Pancreas (tissue), 10 donors: Measurements from ENCODE around the gene SLC1A2. TPM values are rescaled to one million over a fixed set of nuclear protein-coding genes. Genes with fewer than 3 reads are reported as not detected.

ENCODE experiments used
- ATAC-seq, 4 donors: fragments of 200-7000 bp; cut with Tn5 transposase; one replicate each; pipeline versions ENCODE4 v1.8.0 to v1.9.1; 2020; ENCODE audit warnings: mild to moderate bottlenecking in 4 of 4, moderate library complexity in 4 of 4
- DNase-seq, 6 donors: peaks; one replicate each; pipeline ENCODE4 v3.0.0-alpha.2; 2020
- FAIRE-seq: peaks from 2 replicates; lab custom pipeline; 2012; peaks lifted over from hg19 to GRCh38; lab: Jason Lieb, UNC
- H3K27ac ChIP-seq, 4 donors: fragments of 200-600 bp; sonication (generic); 1 replicate in 3 of 4; 2 replicates in 1 of 4; pipeline versions ENCODE4 v1.5.0 to v1.8.0; 2020
- H3K27me3 ChIP-seq, 4 donors: fragments of 200-600 bp; one replicate each; pipeline ENCODE4 v1.8.0; 2021
- H3K36me3 ChIP-seq, 3 donors: fragments of 200-600 bp; sonication (generic) in 1 of 3; one replicate each; pipeline versions ENCODE4 v1.5.0 to v1.8.0; 2020 to 2021
- H3K4me1 ChIP-seq, 3 donors: fragments of 200-600 bp; one replicate each; pipeline ENCODE4 v1.8.0; 2021
- H3K4me3 ChIP-seq, 4 donors: fragments of 200-600 bp; sonication (generic) in 2 of 4; one replicate each; pipeline versions ENCODE4 v1.5.0 to v1.8.0; 2020 to 2021
- H3K9me3 ChIP-seq, 4 donors: fragments of 200-600 bp; one replicate each; pipeline ENCODE4 v1.8.0; 2021
- WGBS, 2 donors: extraction: QIAGEN DNeasy Blood & Tissue Kit; methylation state at CpG; one replicate each; pipeline ENCODE4 v1.1.7; 2013; 5-methylcytosine and 5-hydroxymethylcytosine counted together
- intact Hi-C, 3 donors: fragments of 100-400 bp; cut with DNase I; formaldehyde crosslinking; loops; one replicate each; pipeline versions ENCODE4 v1.11.1 to v1.14.2; 2022
- polyA plus RNA-seq, 2 donors: library from polyadenylated mRNA; stranded (reverse); fragments of 200-250 nt; gene quantifications; one replicate each; pipeline ENCODE4 v1.2.3, GENCODE V29; 2013
- total RNA-seq, 6 donors: library from RNA; stranded (reverse); fragmentation: NEBNext Ultra II Directional in 4 of 6; extraction: Animal tissue kit (Norgen Biotek cat#: 25700) in 4 of 6; gene quantifications; one replicate each; pipeline versions ENCODE4 v1.2.1 to v1.2.4, GENCODE V29; 2021 to 2023
- TF ChIP-seq, protein P1 (sequence below), 4 donors: fragments of 200-600 bp; sonication (generic) in 3 of 4; IDR thresholded peaks; one replicate each; pipeline versions ENCODE4 v1.5.0 to v1.8.0; 2021; ENCODE audit warnings: antibody characterized with exemption in 4 of 4
- donor health status: healthy with polysubstance abuse.
- donor health status: DM: no; HTN: no; CAD: no; lungs with moderate emphysema.
- donor health status: DM: no; HTN: no; CAD: no.
- donor health status: control.
- donor health status: control.
- donor health status: Bipolar disorder and iron deficiency.
- donor health status: DM: yes; HTN: yes; CAD: no.
- donor health status: DM: no; HTN: no; CAD: no.
- donor health status: DM: no; HTN: no; CAD: no.
- donor health status: DM: yes; HTN: yes; CAD: no.

The SLC1A2 gene
- total and polyA plus RNA-seq, 8 donors = 4.7 to 62.5 (median 35.3) TPM

DNA sequence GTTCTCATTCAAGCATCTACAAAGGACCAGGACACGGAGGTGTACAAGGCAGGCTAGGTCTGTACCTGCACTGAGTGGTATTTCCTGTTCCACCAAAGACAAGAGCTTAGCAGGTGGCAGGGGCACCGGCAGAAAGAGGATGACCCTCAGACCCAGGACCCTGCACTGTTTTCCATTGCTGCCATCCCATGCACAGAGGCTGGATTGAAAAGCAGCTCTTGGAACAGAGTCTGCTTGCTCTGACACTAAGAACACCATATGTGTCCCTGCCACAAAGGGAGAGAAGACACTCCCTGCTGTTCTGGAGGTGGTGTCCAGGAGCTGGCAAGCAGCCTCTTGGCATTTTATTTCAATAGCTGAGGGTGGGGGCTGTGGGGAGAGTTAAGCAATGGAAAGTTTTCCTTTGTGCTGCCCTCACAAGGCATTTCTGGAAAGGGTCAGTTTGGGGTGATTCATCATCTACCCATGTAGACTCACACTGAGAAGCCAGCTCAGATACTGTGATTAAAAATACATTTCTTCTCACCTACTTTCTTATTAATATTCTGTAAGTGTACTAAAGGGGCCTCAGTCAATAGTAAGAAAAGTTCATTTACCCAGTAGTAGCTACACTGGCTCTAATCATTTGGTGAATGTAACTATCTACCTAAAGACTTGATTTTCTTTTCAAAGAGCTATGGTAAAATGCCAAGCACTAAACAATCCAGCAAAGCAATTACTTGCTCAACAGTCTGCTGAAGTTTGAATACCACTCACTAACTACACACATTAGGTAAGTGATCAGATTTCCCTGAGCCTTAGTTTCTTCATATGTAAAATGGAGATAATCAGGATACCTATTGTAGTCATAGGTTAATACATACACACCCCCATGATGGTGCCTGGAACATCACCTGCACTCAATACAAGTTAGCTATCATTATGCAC, 55.2 kb downstream of the SLC1A2 start:
- no peak for FAIRE-seq
- intact Hi-C loops = no loop called here

DNA sequence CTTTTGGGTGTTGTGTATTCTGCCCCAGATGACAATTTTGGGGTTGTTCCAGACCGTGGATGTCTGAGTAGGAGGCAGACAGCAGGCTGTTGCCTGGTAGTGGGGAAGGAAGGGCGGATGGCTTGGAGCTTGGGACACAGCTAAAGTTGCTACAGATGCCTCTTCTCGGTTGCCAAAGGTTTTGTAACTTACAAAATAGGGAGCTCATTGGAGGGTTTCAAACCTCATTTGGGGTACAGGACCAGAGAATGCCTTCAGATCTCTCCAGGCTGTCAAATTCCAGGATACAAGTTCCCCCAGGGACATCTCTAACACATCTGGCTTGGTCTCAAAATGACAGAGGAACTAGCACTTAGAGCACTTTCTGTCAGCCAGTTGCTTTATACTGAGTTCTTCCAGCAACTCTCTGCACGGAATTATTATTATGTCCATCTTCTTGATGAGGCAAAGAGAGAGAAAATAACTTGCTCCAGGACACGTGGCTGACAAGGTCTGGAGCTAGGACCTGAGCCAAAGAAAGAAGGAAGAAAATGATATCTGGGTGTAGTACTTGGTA, 56.0 kb downstream of the SLC1A2 start:
- peaks cover 16 to 22% (median 22%) of the 10 kb centered on the region in 3 donors for H3K4me1 ChIP-seq
- TF ChIP-seq, protein P1, sequence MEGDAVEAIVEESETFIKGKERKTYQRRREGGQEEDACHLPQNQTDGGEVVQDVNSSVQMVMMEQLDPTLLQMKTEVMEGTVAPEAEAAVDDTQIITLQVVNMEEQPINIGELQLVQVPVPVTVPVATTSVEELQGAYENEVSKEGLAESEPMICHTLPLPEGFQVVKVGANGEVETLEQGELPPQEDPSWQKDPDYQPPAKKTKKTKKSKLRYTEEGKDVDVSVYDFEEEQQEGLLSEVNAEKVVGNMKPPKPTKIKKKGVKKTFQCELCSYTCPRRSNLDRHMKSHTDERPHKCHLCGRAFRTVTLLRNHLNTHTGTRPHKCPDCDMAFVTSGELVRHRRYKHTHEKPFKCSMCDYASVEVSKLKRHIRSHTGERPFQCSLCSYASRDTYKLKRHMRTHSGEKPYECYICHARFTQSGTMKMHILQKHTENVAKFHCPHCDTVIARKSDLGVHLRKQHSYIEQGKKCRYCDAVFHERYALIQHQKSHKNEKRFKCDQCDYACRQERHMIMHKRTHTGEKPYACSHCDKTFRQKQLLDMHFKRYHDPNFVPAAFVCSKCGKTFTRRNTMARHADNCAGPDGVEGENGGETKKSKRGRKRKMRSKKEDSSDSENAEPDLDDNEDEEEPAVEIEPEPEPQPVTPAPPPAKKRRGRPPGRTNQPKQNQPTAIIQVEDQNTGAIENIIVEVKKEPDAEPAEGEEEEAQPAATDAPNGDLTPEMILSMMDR (IDR thresholded peaks at IDR 0.05) = no peak
- H3K36me3 ChIP-seq = no peaks in the 10 kb centered on the region
- DNase-seq = no peak
- no peaks in the 10 kb centered on the region for H3K27me3 ChIP-seq
- H3K27ac ChIP-seq = peak overlapping the region in 3 of 4 donors; percentile 11 to 74 (median 50)
- peak in 3 of 4 donors; percentile 3 to 24 (median 9) for ATAC-seq
- H3K9me3 ChIP-seq = no peaks in the 10 kb centered on the region
- intact Hi-C loops = no loop called here
- FAIRE-seq = no peak
- 61 to 69% methylated on average over 5 of the region's 5 CpGs for WGBS, 2 donors
- no peak overlapping the region for H3K4me3 ChIP-seq

More for the DNA sequence above, 55.2 kb downstream of the SLC1A2 start:
- no peaks in the 10 kb centered on the region for H3K27me3 ChIP-seq
- TF ChIP-seq, protein P1 (IDR thresholded peaks at IDR 0.05) = no peak
- 36% methylated on average over 2 of the region's 2 CpGs for WGBS, 2 donors
- DNase-seq = peak in 4 of 6 donors; percentile 59 to 76 (median 68)
- ATAC-seq = peak; percentile 87 to 90 (median 87)
- peak overlapping the region in 3 of 4 donors; percentile 11 to 74 (median 50) for H3K27ac ChIP-seq
- H3K9me3 ChIP-seq = no peaks in the 10 kb centered on the region
- no peak overlapping the region for H3K4me3 ChIP-seq
- H3K36me3 ChIP-seq = no peaks in the 10 kb centered on the region
- peaks cover 16 to 22% (median 19%) of the 10 kb centered on the region in 3 donors for H3K4me1 ChIP-seq

DNA sequence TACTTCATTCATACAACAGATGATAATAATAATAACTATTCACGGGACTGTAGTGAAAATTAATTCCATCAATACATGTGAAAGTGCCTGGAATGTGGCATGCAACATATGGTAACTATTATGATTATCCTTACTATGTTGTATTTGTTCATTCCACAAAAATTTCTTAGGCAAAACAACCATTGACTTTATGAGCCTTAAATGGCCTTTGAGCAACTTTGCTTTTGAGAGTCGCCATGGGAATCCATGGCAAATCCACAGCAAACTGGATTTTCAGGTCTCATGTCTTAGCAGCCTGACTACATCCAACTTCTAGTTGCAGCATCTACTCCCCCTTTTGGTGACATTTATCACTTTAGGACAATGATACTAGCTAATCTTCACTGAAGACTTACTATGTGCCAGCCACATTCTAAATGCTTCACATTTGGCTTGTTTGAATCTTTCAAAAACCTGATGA, 56.8 kb downstream of the SLC1A2 start:
- Histone ChIP-seq H3K4me3 (no peak overlapping the region), H3K27ac (no peak overlapping the region), H3K9me3 (no peaks in the 10 kb centered on the region), H3K36me3 (no peaks in the 10 kb centered on the region), H3K27me3 (no peaks in the 10 kb centered on the region), H3K4me1 (peaks cover 16 to 29% (median 23%) of the 10 kb centered on the region in 3 donors)
- DNase-seq (no peak), FAIRE-seq (no peak), ATAC-seq (no peak)
- TF ChIP-seq, protein P1 (IDR thresholded peaks at IDR 0.05) = no peak
- 63 to 67% methylated on average over 2 of the region's 2 CpGs for WGBS, 2 donors
- intact Hi-C loops = no loop called here

DNA sequence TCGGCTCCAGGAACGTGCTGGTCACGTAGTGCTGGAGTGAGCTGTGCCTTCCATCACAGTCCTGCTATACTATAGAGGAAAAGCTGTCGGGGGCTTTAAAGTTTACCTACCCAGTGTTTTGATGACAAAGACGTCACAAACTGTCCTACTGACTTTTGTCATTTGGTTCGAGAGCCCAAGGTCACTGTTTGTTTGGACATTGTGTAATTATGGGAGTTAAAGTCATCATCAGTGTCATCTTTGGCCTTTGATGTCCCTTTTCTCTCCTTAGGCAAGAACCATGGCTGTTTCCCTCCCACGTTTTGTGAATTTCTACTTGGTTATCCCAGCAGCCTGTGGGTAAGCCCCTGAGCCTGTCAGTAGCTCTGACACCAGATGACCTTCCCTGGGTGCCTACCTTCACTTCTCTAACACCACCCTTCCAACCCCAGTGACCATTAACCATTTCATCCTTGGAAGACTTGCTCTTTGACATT, 59.3 kb downstream of the SLC1A2 start:
- H3K36me3 ChIP-seq = no peaks in the 10 kb centered on the region
- no peaks in the 10 kb centered on the region for H3K9me3 ChIP-seq
- no peaks in the 10 kb centered on the region for H3K27me3 ChIP-seq
- FAIRE-seq = no peak
- intact Hi-C loops = no loop called here
- TF ChIP-seq, protein P1 (IDR thresholded peaks at IDR 0.05) = no peak
- DNase-seq = no peak
- H3K4me3 ChIP-seq = no peak overlapping the region
- peaks cover 16 to 29% (median 29%) of the 10 kb centered on the region in 3 donors for H3K4me1 ChIP-seq
- no peak for ATAC-seq
- H3K27ac ChIP-seq = peak overlapping the region in 1 of 4 donors; percentile 20
- 65% methylated on average over 7 of the region's 7 CpGs for WGBS, 2 donors
